HEK293 (cell line): Measurements from ENCODE around the gene GNG5.

Experiments
- GLI4 ChIP-seq: fragments of 450-650 bp; formaldehyde crosslinking; IDR thresholded peaks from 2 replicates; pipeline ENCODE4 v1.5.1; 2016; ENCODE audit warnings: missing biosample characterization, missing genetic modification characterization
- GLIS2 ChIP-seq: fragments of 450-650 bp; formaldehyde crosslinking; IDR thresholded peaks from 2 replicates; pipeline ENCODE4 v1.5.1; 2016; ENCODE audit warnings: missing biosample characterization, missing genetic modification characterization
- RBAK ChIP-seq: fragments of 450-650 bp; formaldehyde crosslinking; IDR thresholded peaks from 2 replicates; pipeline ENCODE4 v1.5.1; 2016; ENCODE audit warnings: missing biosample characterization, missing genetic modification characterization
- SCRT1 ChIP-seq: fragments of 450-650 bp; formaldehyde crosslinking; IDR thresholded peaks from 2 replicates; pipeline ENCODE4 v1.5.1; 2016; ENCODE audit warnings: missing biosample characterization, missing genetic modification characterization, borderline replicate concordance
- TRIM28 ChIP-seq: IDR thresholded peaks from 2 replicates; pipeline ENCODE4 v1.6.1; 2011; ENCODE audit warnings: low read length, control low read depth, borderline replicate concordance
- WT1 ChIP-seq: fragments of 450-650 bp; formaldehyde crosslinking; IDR thresholded peaks from 2 replicates; pipeline ENCODE4 v1.5.1; 2016; ENCODE audit warnings: missing biosample characterization, missing genetic modification characterization
- YY1 ChIP-seq: fragments of 450-650 bp; formaldehyde crosslinking; IDR thresholded peaks from 2 replicates; pipeline ENCODE4 v1.5.1; 2018; ENCODE audit warnings: missing biosample characterization, missing genetic modification characterization
- ZNF404 ChIP-seq: fragments of 450-650 bp; formaldehyde crosslinking; IDR thresholded peaks from 2 replicates; pipeline ENCODE4 v1.5.1; 2017; ENCODE audit warnings: missing biosample characterization, missing genetic modification characterization
- ZNF48 ChIP-seq: fragments of 450-650 bp; formaldehyde crosslinking; IDR thresholded peaks from 2 replicates; pipeline ENCODE4 v1.5.1; 2016; ENCODE audit warnings: missing biosample characterization, missing genetic modification characterization
- ZNF501 ChIP-seq: fragments of 450-650 bp; formaldehyde crosslinking; IDR thresholded peaks from 2 replicates; pipeline ENCODE4 v1.5.1; 2016; ENCODE audit warnings: missing biosample characterization, missing genetic modification characterization
- ZNF610 ChIP-seq: fragments of 450-650 bp; formaldehyde crosslinking; IDR thresholded peaks from 2 replicates; pipeline ENCODE4 v1.5.1; 2016; ENCODE audit warnings: missing biosample characterization, missing genetic modification characterization, borderline replicate concordance
- ZNF707 ChIP-seq: fragments of 450-650 bp; formaldehyde crosslinking; IDR thresholded peaks from 2 replicates; pipeline ENCODE4 v1.5.1; 2016; ENCODE audit warnings: missing biosample characterization, missing genetic modification characterization
- ZNF791 ChIP-seq: fragments of 450-650 bp; formaldehyde crosslinking; IDR thresholded peaks from 2 replicates; pipeline ENCODE4 v1.5.1; 2016; ENCODE audit warnings: missing biosample characterization, missing genetic modification characterization
- ZNF792 ChIP-seq: fragments of 450-650 bp; formaldehyde crosslinking; IDR thresholded peaks from 2 replicates; pipeline ENCODE4 v1.5.1; 2016; ENCODE audit warnings: missing biosample characterization, missing genetic modification characterization
- TF ChIP-seq, protein P1 (sequence below): fragments of 450-650 bp; formaldehyde crosslinking; IDR thresholded peaks from 2 replicates; pipeline ENCODE4 v1.5.1; 2017; ENCODE audit warnings: missing biosample characterization, missing genetic modification characterization
- TF ChIP-seq, protein P2 (sequence below): fragments of 450-650 bp; formaldehyde crosslinking; IDR thresholded peaks from 2 replicates; pipeline ENCODE4 v1.5.1; 2016; ENCODE audit warnings: missing biosample characterization, missing genetic modification characterization
- TF ChIP-seq, protein P3 (sequence below): fragments of 450-650 bp; formaldehyde crosslinking; IDR thresholded peaks from 2 replicates; pipeline ENCODE4 v1.5.1; 2016; ENCODE audit warnings: missing biosample characterization, missing genetic modification characterization
- TF ChIP-seq, protein P4 (sequence below): fragments of 450-650 bp; formaldehyde crosslinking; IDR thresholded peaks from 2 replicates; pipeline ENCODE4 v1.5.1; 2016; ENCODE audit warnings: missing biosample characterization, missing genetic modification characterization

Gene GNG5

DNA sequence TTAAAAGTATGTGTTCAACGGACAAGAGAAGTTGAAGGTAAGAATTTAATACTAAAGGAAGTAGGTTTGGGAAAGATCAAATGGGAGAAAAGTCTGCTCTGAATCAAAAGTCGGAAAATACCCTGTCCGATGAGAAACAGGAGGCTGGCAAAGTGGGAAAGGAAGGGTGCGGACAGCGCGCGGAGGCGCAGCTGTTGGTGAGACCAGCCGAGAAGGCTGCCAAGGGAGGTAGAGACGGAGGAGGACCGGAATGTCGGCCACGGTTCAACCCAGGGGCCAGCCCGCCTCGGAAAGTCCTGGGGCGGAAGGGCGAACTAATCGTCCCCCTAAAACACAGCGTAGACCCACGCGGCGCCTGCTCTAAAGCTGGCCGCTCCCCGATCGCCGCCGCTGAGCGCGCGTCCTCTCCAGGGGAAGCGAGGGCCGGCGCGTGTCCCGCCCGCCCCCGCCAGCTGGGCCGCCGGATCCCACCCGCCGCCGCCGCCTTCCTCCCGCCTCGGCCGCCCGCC lies 834 bp downstream of the GNG5 start (continued):
- TF ChIP-seq YY1 (tag by site-specific recombination) (no peak), WT1 (tag by site-specific recombination) (no peak), RBAK (tag by site-specific recombination) (no peak), ZNF404 (tag by site-specific recombination) (no peak), ZNF792 (tag by site-specific recombination) (0 out of 2 replicates have a peak, but pooled peaks have one; percentile 33), ZNF707 (tag by site-specific recombination) (no peak), ZNF610 (tag by site-specific recombination) (0 out of 2 replicates have a peak, but pooled peaks have one; percentile 49), ZNF501 (tag by site-specific recombination) (0 out of 2 replicates have a peak, but pooled peaks have one; percentile 14), SCRT1 (tag by site-specific recombination) (no peak), ZNF791 (no peak), GLIS2 (tag by site-specific recombination) (peak; percentile 13), GLI4 (tag by site-specific recombination) (no peak), TRIM28 (no peak), ZNF48 (tag by site-specific recombination) (no peak)
- TF ChIP-seq, protein P1, sequence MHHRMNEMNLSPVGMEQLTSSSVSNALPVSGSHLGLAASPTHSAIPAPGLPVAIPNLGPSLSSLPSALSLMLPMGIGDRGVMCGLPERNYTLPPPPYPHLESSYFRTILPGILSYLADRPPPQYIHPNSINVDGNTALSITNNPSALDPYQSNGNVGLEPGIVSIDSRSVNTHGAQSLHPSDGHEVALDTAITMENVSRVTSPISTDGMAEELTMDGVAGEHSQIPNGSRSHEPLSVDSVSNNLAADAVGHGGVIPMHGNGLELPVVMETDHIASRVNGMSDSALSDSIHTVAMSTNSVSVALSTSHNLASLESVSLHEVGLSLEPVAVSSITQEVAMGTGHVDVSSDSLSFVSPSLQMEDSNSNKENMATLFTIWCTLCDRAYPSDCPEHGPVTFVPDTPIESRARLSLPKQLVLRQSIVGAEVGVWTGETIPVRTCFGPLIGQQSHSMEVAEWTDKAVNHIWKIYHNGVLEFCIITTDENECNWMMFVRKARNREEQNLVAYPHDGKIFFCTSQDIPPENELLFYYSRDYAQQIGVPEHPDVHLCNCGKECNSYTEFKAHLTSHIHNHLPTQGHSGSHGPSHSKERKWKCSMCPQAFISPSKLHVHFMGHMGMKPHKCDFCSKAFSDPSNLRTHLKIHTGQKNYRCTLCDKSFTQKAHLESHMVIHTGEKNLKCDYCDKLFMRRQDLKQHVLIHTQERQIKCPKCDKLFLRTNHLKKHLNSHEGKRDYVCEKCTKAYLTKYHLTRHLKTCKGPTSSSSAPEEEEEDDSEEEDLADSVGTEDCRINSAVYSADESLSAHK (tag by site-specific recombination) = no peak
- TF ChIP-seq, protein P2, sequence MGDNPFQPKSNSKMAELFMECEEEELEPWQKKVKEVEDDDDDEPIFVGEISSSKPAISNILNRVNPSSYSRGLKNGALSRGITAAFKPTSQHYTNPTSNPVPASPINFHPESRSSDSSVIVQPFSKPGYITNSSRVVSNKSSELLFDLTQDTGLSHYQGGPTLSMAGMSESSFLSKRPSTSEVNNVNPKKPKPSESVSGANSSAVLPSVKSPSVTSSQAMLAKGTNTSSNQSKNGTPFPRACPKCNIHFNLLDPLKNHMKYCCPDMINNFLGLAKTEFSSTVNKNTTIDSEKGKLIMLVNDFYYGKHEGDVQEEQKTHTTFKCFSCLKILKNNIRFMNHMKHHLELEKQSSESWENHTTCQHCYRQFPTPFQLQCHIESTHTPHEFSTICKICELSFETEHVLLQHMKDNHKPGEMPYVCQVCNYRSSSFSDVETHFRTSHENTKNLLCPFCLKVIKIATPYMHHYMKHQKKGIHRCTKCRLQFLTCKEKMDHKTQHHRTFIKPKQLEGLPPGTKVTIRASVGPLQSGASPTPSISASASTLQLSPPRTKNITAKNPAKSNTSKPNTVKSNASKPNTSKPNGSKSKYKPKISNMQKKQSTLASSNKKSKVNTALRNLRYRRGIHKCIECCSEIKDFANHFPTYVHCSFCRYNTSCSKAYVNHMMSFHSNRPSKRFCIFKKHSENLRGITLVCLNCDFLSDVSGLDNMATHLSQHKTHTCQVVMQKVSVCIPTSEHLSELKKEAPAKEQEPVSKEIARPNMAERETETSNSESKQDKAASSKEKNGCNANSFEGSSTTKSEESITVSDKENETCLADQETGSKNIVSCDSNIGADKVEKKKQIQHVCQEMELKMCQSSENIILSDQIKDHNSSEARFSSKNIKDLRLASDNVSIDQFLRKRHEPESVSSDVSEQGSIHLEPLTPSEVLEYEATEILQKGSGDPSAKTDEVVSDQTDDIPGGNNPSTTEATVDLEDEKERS (tag by site-specific recombination) = no peak
- TF ChIP-seq, protein P3, sequence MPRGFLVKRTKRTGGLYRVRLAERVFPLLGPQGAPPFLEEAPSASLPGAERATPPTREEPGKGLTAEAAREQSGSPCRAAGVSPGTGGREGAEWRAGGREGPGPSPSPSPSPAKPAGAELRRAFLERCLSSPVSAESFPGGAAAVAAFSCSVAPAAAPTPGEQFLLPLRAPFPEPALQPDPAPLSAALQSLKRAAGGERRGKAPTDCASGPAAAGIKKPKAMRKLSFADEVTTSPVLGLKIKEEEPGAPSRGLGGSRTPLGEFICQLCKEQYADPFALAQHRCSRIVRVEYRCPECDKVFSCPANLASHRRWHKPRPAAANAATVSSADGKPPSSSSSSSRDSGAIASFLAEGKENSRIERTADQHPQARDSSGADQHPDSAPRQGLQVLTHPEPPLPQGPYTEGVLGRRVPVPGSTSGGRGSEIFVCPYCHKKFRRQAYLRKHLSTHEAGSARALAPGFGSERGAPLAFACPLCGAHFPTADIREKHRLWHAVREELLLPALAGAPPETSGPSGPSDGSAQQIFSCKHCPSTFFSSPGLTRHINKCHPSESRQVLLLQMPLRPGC (tag by site-specific recombination) = no peak
- TF ChIP-seq, protein P4, sequence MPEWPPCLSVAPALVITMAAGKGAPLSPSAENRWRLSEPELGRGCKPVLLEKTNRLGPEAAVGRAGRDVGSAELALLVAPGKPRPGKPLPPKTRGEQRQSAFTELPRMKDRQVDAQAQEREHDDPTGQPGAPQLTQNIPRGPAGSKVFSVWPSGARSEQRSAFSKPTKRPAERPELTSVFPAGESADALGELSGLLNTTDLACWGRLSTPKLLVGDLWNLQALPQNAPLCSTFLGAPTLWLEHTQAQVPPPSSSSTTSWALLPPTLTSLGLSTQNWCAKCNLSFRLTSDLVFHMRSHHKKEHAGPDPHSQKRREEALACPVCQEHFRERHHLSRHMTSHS (tag by site-specific recombination) = no peak
